ENCODE data around the gene INS. TPM values are rescaled to one million over a fixed set of nuclear protein-coding genes. Genes with fewer than 3 reads are reported as not detected.

Gene INS
- total and polyA plus RNA-seq, 2 of the 8 experiments (the other 6 are each of a cell fraction or from before 2014, with no cell fraction given), result not detected

- Histone ChIP-seq H4K8ac (ENCODE audit: extremely low read depth, insufficient read depth, low read length) (no peak overlapping the region), H4K91ac (replicated peaks; ENCODE audit: insufficient read length, low read length) (no peak overlapping the region), H3K4me1 (replicated peaks in 1 of 4; ENCODE audit: control insufficient read depth in 3 of 4, insufficient read depth in 4 of 4, low read length in 3 of 4) (peaks cover 0 to 7% (median 5%) of the 10 kb centered on the region in 4 experiments; a peak in 5 of 7 replicates), H3K4me2 (ENCODE audit: insufficient read depth in 1 of 2, low read depth in 2 of 2, low read length in 2 of 2) (no peak overlapping the region), H3K4ac (replicated peaks; ENCODE audit: insufficient read length, low read depth, low read length) (no peak overlapping the region), H2BK120ac (replicated peaks; ENCODE audit: low read depth, low read length) (no peak overlapping the region), H2BK15ac (ENCODE audit: low read length) (no peak overlapping the region), H2BK5ac (ENCODE audit: low read depth, low read length) (no peak overlapping the region), H2AK5ac (ENCODE audit: low read depth, low read length) (no peak overlapping the region), H3K9me3 (ENCODE audit: insufficient read depth in 2 of 2, low read depth in 1 of 2, low read length in 1 of 2) (no peaks in the 10 kb centered on the region), H3K23me2 (ENCODE audit: low read depth, low read length) (no peaks in the 10 kb centered on the region; the same call in 1 of the 2 replicates), H2BK12ac (ENCODE audit: low read depth, low read length) (no peak overlapping the region), H3K36me3 (ENCODE audit: control insufficient read depth in 2 of 4, insufficient read depth in 4 of 4, low read length in 3 of 4) (no peaks in the 10 kb centered on the region; a peak in 1 of 8 replicates), H3K79me2 (ENCODE audit: control insufficient read depth in 1 of 2, insufficient read depth in 2 of 2, low read length in 2 of 2) (no peaks in the 10 kb centered on the region), H3K27ac (ENCODE audit: low read depth, low read length) (no peak overlapping the region), H3K27me3 (replicated peaks in 1 of 4; ENCODE audit: control insufficient read depth in 3 of 4, extremely low read depth in 1 of 4, insufficient read depth in 3 of 4, low read length in 3 of 4) (peaks cover 48 to 65% (median 61%) of the 10 kb centered on the region in 4 experiments), H3K9ac (replicated peaks in 1 of 4; ENCODE audit: extremely low read depth in 1 of 4, low read depth in 3 of 4, low read length in 3 of 4) (no peak overlapping the region), H2BK20ac (ENCODE audit: low read length) (no peak overlapping the region), H4K5ac (ENCODE audit: insufficient read length, low read depth, low read length) (no peak overlapping the region), H4K20me1 (replicated peaks in 1 of 2; ENCODE audit: control insufficient read depth in 1 of 2, insufficient read depth in 2 of 2, low read length in 2 of 2) (no peaks in the 10 kb centered on the region), H3K18ac (ENCODE audit: extremely low read depth, low read length) (no peak overlapping the region; the same call in 1 of the 2 replicates), H3K14ac (ENCODE audit: insufficient read length) (no peak overlapping the region), H3K79me1 (ENCODE audit: low read depth, low read length) (no peaks in the 10 kb centered on the region), H3K23ac (ENCODE audit: insufficient read length) (no peak overlapping the region), H2AFZ (ENCODE audit: low read length) (no peak overlapping the region), H3K56ac (replicated peaks; ENCODE audit: insufficient read length, low read depth, low read length) (no peak overlapping the region), H3K4me3 (ENCODE audit: extremely low read depth in 1 of 4, insufficient read depth in 2 of 4, low read depth in 3 of 4, low read length in 4 of 4) (no peak overlapping the region)
- WGBS, 2 experiments (ENCODE audit: extremely low coverage in 1 of 2, insufficient coverage in 1 of 2, insufficient read length in 1 of 2, insufficient replicate concordance in 2 of 2, low coverage in 1 of 2, low lambda C conversion rate in 2 of 2, missing lambda C conversion rate in 1 of 2), result 71% methylated on average over 5 of the region's 5 CpGs; no CpG with 5 or more reads in 1 of the 2 experiments
- ChIA-PET POLR2A (ENCODE audit: partially characterized antibody) (interaction anchor here (0.6 kb wide), 1 partner anchor 265 kb away, joined by 3 read pairs; no protein-coding TSS in a partner anchor), CTCF (ENCODE audit: partially characterized antibody) (interaction anchor here (0.7 to 18.5 kb wide), 26 partner anchors 11 to 509 kb away, joined by 3 to 551 read pairs (median 73); partner anchors contain the start of genes H19, IGF2, INS and LSP1)
- no peak for FAIRE-seq
- DNase-seq (ENCODE audit: low read depth in 1 of 2, low spot score in 2 of 2), result no peak
- TF ChIP-seq MAX (IDR thresholded peaks at IDR 0.05) (no peak), SAP30 (IDR thresholded peaks at IDR 0.05; ENCODE audit: insufficient read depth, insufficient replicate concordance, low read length) (no peak), EZH2 (IDR thresholded peaks at IDR 0.05; ENCODE audit: low read depth, low read length, severe bottlenecking) (no peak), GTF2F1 (IDR thresholded peaks at IDR 0.05; ENCODE audit: borderline replicate concordance, low read depth, low read length) (no peak), GABPA (IDR thresholded peaks at IDR 0.05; ENCODE audit: borderline replicate concordance, insufficient read depth, low read length) (no peak)
These were observed 12.4 kb downstream of the INS start for GRCh38 chr11:2148595-2148994.

Measured in H1 (cell line).